HepG2 (cell line): ENCODE data around the gene AGPAT3. TPM values are rescaled to one million over a fixed set of nuclear protein-coding genes. Genes with fewer than 3 reads are reported as not detected.

ENCODE experiments used
- EEA1 ChIP-seq: sonication (generic); formaldehyde crosslinking; IDR thresholded peaks from 2 replicates; pipeline ENCODE4 v1.5.1; 2020; ENCODE audit warnings: mild to moderate bottlenecking, missing genetic modification reagents, borderline replicate concordance
- KDM2A ChIP-seq: sonication (generic); formaldehyde crosslinking; IDR thresholded peaks from 2 replicates; pipeline ENCODE4 v1.4.0; 2020; ENCODE audit warnings: low read depth, missing genetic modification reagents, borderline replicate concordance
- NCOR1 ChIP-seq: fragments of 200-600 bp; sonication (generic); IDR thresholded peaks from 2 replicates; pipeline ENCODE4 v1.7.0; 2017; ENCODE audit warnings: antibody characterized with exemption, low read length, borderline replicate concordance
- POGZ ChIP-seq: sonication (generic); formaldehyde crosslinking; IDR thresholded peaks from 2 replicates; pipeline ENCODE4 v1.4.0; 2020; ENCODE audit warnings: mild to moderate bottlenecking, missing genetic modification reagents
- RXRB ChIP-seq: IDR thresholded peaks from 2 replicates; pipeline ENCODE4 v1.6.1; 2016; ENCODE audit warnings: borderline replicate concordance, missing genetic modification reagents, missing compliant biosample characterization
- SKIL ChIP-seq: sonication (generic); formaldehyde crosslinking; IDR thresholded peaks from 2 replicates; pipeline ENCODE4 v1.8.0; 2022; ENCODE audit warnings: missing genetic modification reagents, mild to moderate bottlenecking, moderate library complexity, borderline replicate concordance
- TFAP4 ChIP-seq: sonication (generic); IDR thresholded peaks from 2 replicates; pipeline ENCODE4 v1.6.1; 2016; ENCODE audit warnings: low read depth, borderline replicate concordance
- ZBTB3 ChIP-seq: sonication (generic); formaldehyde crosslinking; IDR thresholded peaks from 2 replicates; pipeline ENCODE4 v1.4.0; 2020; ENCODE audit warnings: low read depth, mild to moderate bottlenecking, moderate library complexity, missing genetic modification reagents, borderline replicate concordance
- ZBTB7B ChIP-seq: sonication (generic); formaldehyde crosslinking; IDR thresholded peaks from 2 replicates; pipeline ENCODE4 v1.4.0; 2020; ENCODE audit warnings: missing genetic modification reagents
- ZC3H4 ChIP-seq: sonication (generic); formaldehyde crosslinking; IDR thresholded peaks from 2 replicates; pipeline ENCODE4 v1.4.0; 2020; ENCODE audit warnings: missing genetic modification reagents, borderline replicate concordance
- ZFX ChIP-seq: sonication (generic); formaldehyde crosslinking; IDR thresholded peaks from 2 replicates; pipeline ENCODE4 v1.4.0; 2020; ENCODE audit warnings: mild to moderate bottlenecking, low read depth, missing genetic modification reagents, moderate library complexity
- ZNF17 ChIP-seq: sonication (generic); formaldehyde crosslinking; IDR thresholded peaks from 2 replicates; pipeline ENCODE4 v1.5.0; 2020; ENCODE audit warnings: mild to moderate bottlenecking, missing genetic modification reagents
- ZNF292 ChIP-seq: sonication (generic); formaldehyde crosslinking; IDR thresholded peaks from 2 replicates; pipeline ENCODE4 v1.8.1; 2022; ENCODE audit warnings: mild to moderate bottlenecking, low read depth, missing genetic modification reagents, borderline replicate concordance
- ZNF343 ChIP-seq: sonication (generic); formaldehyde crosslinking; IDR thresholded peaks from 2 replicates; pipeline ENCODE4 v1.4.0; 2020; ENCODE audit warnings: mild to moderate bottlenecking, missing genetic modification reagents
- ZNF496 ChIP-seq: sonication (generic); formaldehyde crosslinking; IDR thresholded peaks from 2 replicates; pipeline ENCODE4 v1.8.1; 2023; ENCODE audit warnings: mild to moderate bottlenecking, moderate library complexity, missing genetic modification reagents; ENCODE audit not compliant: insufficient replicate concordance
- ZNF564 ChIP-seq: sonication (generic); formaldehyde crosslinking; IDR thresholded peaks from 2 replicates; pipeline ENCODE4 v1.8.1; 2023; ENCODE audit warnings: mild to moderate bottlenecking, missing genetic modification reagents
- ZNF710 ChIP-seq: sonication (generic); formaldehyde crosslinking; IDR thresholded peaks from 2 replicates; pipeline ENCODE4 v1.5.0; 2020; ENCODE audit warnings: mild to moderate bottlenecking, missing genetic modification reagents, borderline replicate concordance
- ZNF737 ChIP-seq: sonication (generic); formaldehyde crosslinking; IDR thresholded peaks from 2 replicates; pipeline ENCODE4 v1.5.0; 2020; ENCODE audit warnings: missing genetic modification reagents, mild to moderate bottlenecking, borderline replicate concordance
- ZNF749 ChIP-seq: sonication (generic); formaldehyde crosslinking; IDR thresholded peaks from 2 replicates; pipeline ENCODE4 v1.8.0; 2022; ENCODE audit warnings: mild to moderate bottlenecking, missing genetic modification reagents, moderate library complexity, borderline replicate concordance
- ZNF770 ChIP-seq: sonication (generic); formaldehyde crosslinking; IDR thresholded peaks from 2 replicates; pipeline ENCODE4 v1.5.0; 2020; ENCODE audit warnings: mild to moderate bottlenecking, missing genetic modification reagents
- ZNF790 ChIP-seq: sonication (generic); formaldehyde crosslinking; IDR thresholded peaks from 2 replicates; pipeline ENCODE4 v1.8.0; 2022; ENCODE audit warnings: missing genetic modification reagents, mild to moderate bottlenecking, borderline replicate concordance
- polyA plus RNA-seq, 8 experiments: library from polyadenylated mRNA; depleted of rRNA in 3 of 8; stranded (reverse) in 7 of 8; unstranded in 1 of 8; fragments of >200 nt; fragmentation: Illumina TruSeq in 4 of 8; extraction: Trizol in 4 of 8; gene quantifications; 2 replicates each; pipeline versions ENCODE4 v1.2.1 to v1.2.3, GENCODE V29; 2011 to 2016; ENCODE audit warnings: low read depth in 4 of 8, missing spikeins in 1 of 8, mixed read lengths in 1 of 8; ENCODE audit not compliant: insufficient read depth in 1 of 8
- total RNA-seq, 5 experiments: library from RNA; depleted of rRNA; stranded (reverse); fragments of >200 nt; fragmentation: Illumina TruSeq; extraction: Trizol; gene quantifications; 2 replicates each; pipeline ENCODE4 v1.2.3, GENCODE V29; 2016; ENCODE audit warnings: low read depth in 1 of 5

The AGPAT3 gene
- total and polyA plus RNA-seq, 2 of the 13 experiments (the other 11 are each of a cell fraction or from before 2014, with no cell fraction given), result 32.2 to 54.4 TPM

GRCh38 chr21:43858806-43859648, 6.0 kb upstream of the AGPAT3 start (continued):
- TF ChIP-seq ZNF790 (CRISPR knock-in tag), result no peak
- no peak for TF ChIP-seq EEA1 (CRISPR knock-in tag)
- TF ChIP-seq ZNF749 (CRISPR knock-in tag), result 0 out of 2 replicates have a peak, but pooled peaks have one; percentile 33
- TF ChIP-seq POGZ (CRISPR knock-in tag), result no peak
- 0 out of 2 replicates have a peak, but pooled peaks have one; percentile 17 for TF ChIP-seq ZNF710
- TF ChIP-seq ZNF737 (CRISPR knock-in tag), result 0 out of 2 replicates have a peak, but pooled peaks have one; percentile 45
- peak; percentile 23; the same call in 1 of the 2 replicates for TF ChIP-seq KDM2A (CRISPR knock-in tag)
- no peak for TF ChIP-seq ZBTB7B (CRISPR knock-in tag)
- no peak for TF ChIP-seq ZNF343 (CRISPR knock-in tag)
- TF ChIP-seq ZNF770 (CRISPR knock-in tag), result peak; percentile 29; the same call in 1 of the 2 replicates
- TF ChIP-seq SKIL, result peak; percentile 71; the same call in 1 of the 2 replicates
- no peak for TF ChIP-seq ZNF564
- TF ChIP-seq ZNF292 (CRISPR knock-in tag), result no peak
- TF ChIP-seq ZNF496 (CRISPR knock-in tag), result no peak
- TF ChIP-seq ZC3H4 (CRISPR knock-in tag), result no peak
- peak; percentile 32; the same call in 1 of the 2 replicates for TF ChIP-seq ZFX (CRISPR knock-in tag)
- TF ChIP-seq TFAP4, result no peak
- TF ChIP-seq ZNF17, result no peak
- no peak for TF ChIP-seq ZBTB3 (CRISPR knock-in tag)
- TF ChIP-seq NCOR1, result peak; percentile 85; the same call in 1 of the 2 replicates
- TF ChIP-seq RXRB (CRISPR knock-in tag), result peak; percentile 56; the same call in 1 of the 2 replicates
